Osteoblast (primary cell): Measurements from ENCODE around the gene KNDC1. TPM values are rescaled to one million over a fixed set of nuclear protein-coding genes. Genes with fewer than 3 reads are reported as not detected.
A peak's percentile ranks its signal among the peaks of the same experiment; 100 is the strongest.
"Not testable (repeated sequence)": the region's sequence is repeated elsewhere in the genome, so short reads cannot be mapped to it uniquely, and the experiment has no call there.

ENCODE experiments used
- DNase-seq: peaks from one replicate; pipeline ENCODE4 v3.0.0; 2011; ENCODE audit warnings: low spot score, mixed read lengths; ENCODE audit not compliant: insufficient read length; ENCODE audit errors: missing footprints
- H2AFZ ChIP-seq: 2 replicates; pipeline ENCODE4 v1.6.0; 2011; ENCODE audit warnings: mild to moderate bottlenecking, low read length
- H3K27ac ChIP-seq: 2 replicates; pipeline ENCODE4 v1.5.1; 2011; ENCODE audit warnings: mild to moderate bottlenecking, low read depth, low read length, moderate library complexity
- H3K27me3 ChIP-seq: 2 replicates; pipeline ENCODE4 v1.6.0; 2012; ENCODE audit warnings: mild to moderate bottlenecking, control low read depth, inconsistent platforms, low read length, moderate library complexity; ENCODE audit not compliant: insufficient read depth
- H3K36me3 ChIP-seq: 2 replicates; pipeline ENCODE4 v1.5.1; 2011; ENCODE audit warnings: mild to moderate bottlenecking, low read length, control low read depth, moderate library complexity; ENCODE audit not compliant: insufficient read depth
- H3K4me1 ChIP-seq: 2 replicates; pipeline ENCODE4 v1.5.1; 2011; ENCODE audit warnings: mild to moderate bottlenecking, low read length, control low read depth, moderate library complexity; ENCODE audit not compliant: insufficient read depth
- H3K4me2 ChIP-seq: 2 replicates; pipeline ENCODE4 v1.6.0; 2011; ENCODE audit warnings: mild to moderate bottlenecking, low read length; ENCODE audit not compliant: insufficient read depth
- H3K4me3 ChIP-seq: fragments of 200-600 bp; sonication (generic); 3 replicates; pipeline ENCODE4 v1.5.1; 2012; ENCODE audit warnings: mild to moderate bottlenecking, low read length, inconsistent platforms; ENCODE audit not compliant: insufficient read depth
- H3K79me2 ChIP-seq: 2 replicates; pipeline ENCODE4 v1.6.0; 2012; ENCODE audit warnings: mild to moderate bottlenecking, low read length, control low read depth, inconsistent platforms; ENCODE audit not compliant: insufficient read depth
- H3K9me3 ChIP-seq: 2 replicates; pipeline ENCODE4 v1.5.1; 2011; ENCODE audit warnings: low read depth, low read length, control low read depth
- H4K20me1 ChIP-seq: 2 replicates; pipeline ENCODE4 v1.6.0; 2012; ENCODE audit warnings: mild to moderate bottlenecking, low read length, control low read depth; ENCODE audit not compliant: insufficient read depth
- CTCF ChIP-seq: IDR thresholded peaks from 2 replicates; pipeline ENCODE4 v1.5.1; 2011; ENCODE audit warnings: mild to moderate bottlenecking, low read depth, low read length, moderate library complexity; ENCODE audit errors: extremely low read depth
- total RNA-seq: library from RNA; depleted of rRNA; stranded (reverse); fragments of >200 nt; gene quantifications from 2 replicates; pipeline ENCODE4 v1.2.3, GENCODE V29; 2012

KNDC1 gene
- total RNA-seq, 1 donor = not detected

DNA sequence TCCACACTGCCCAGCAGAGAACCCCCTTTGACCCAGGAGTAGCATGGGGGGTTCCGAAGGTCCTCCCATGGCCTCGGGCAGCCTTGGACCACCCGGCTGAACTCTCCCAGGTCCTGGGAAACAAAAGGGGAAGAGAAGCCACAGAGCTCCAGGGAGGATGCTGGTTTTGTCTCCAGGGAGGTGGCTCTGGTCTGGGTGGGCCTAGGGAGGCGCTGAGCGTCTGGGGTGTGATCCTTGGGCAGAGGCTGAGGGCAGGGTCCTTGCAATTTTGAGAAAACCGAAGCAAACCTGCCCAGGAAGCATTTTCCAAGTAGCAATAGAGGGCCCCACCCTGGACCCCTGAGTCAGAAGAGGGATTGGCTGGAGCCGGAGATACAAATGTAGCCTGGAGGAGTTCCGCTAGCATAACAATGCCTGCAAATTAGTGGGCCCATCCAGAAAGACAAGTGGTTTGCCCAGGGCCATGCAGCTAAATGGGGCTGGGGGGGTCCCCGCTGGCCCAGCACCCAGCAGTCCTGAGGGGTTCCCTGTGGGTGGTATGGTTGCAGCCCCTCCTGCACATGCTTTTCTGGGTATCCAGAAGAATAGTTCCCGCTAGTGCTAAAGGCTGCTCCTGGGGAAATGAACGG, 72.0 kb downstream of the KNDC1 start:
- Histone ChIP-seq H3K4me3 (no peak overlapping the region), H3K4me1 (no peaks in the 10 kb centered on the region), H3K36me3 (no peaks in the 10 kb centered on the region), H3K27me3 (peaks cover 57% of the 10 kb centered on the region), H4K20me1 (no peaks in the 10 kb centered on the region), H3K27ac (no peak overlapping the region), H3K4me2 (no peak overlapping the region), H3K79me2 (no peaks in the 10 kb centered on the region), H3K9me3 (no peaks in the 10 kb centered on the region), H2AFZ (no peak overlapping the region)
- TF ChIP-seq CTCF = no peak
- peak; percentile 90 for DNase-seq

DNA sequence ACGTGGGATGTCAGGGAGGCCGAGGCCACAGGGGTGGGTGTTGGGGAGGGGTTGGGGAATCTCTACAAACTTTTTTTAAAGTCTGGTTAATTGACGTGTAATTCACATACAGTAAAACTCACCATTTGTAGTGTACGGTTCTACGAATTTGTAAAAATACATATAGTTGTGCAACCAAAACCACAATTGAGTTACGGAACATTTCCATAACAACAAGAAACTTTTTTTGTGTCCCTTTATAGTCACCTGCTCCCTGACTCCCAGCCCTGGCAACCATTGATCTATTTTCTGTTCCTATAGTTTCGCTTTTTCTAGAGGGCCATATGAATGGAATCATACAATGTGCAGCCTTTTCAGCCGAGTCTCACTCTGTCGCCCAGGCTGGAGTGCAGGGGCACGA, 74.8 kb downstream of the KNDC1 start:
- H2AFZ ChIP-seq, H3K4me3 ChIP-seq, H3K4me1 ChIP-seq, H4K20me1 ChIP-seq, H3K79me2 ChIP-seq, H3K27ac ChIP-seq, H3K4me2 ChIP-seq, H3K9me3 ChIP-seq, H3K36me3 ChIP-seq, DNase-seq: not testable (repeated sequence)
- peaks cover 60% of the 10 kb centered on the region for H3K27me3 ChIP-seq

GRCh38 chr10:133235265-133235855, 75.3 kb downstream of the KNDC1 start:
- Histone ChIP-seq H4K20me1 (no peaks in the 10 kb centered on the region), H3K4me2 (no peak overlapping the region), H3K4me3 (no peak overlapping the region), H3K27ac (no peak overlapping the region), H3K4me1 (no peaks in the 10 kb centered on the region), H3K9me3 (no peaks in the 10 kb centered on the region), H3K79me2 (no peaks in the 10 kb centered on the region), H3K27me3 (peaks cover 60% of the 10 kb centered on the region), H3K36me3 (no peaks in the 10 kb centered on the region), H2AFZ (no peak overlapping the region)
- no peak for DNase-seq
- TF ChIP-seq CTCF = no peak

- Histone ChIP-seq H3K4me1 (no peaks in the 10 kb centered on the region), H3K9me3 (no peaks in the 10 kb centered on the region), H4K20me1 (no peaks in the 10 kb centered on the region), H3K4me3 (no peak overlapping the region), H3K79me2 (no peaks in the 10 kb centered on the region), H3K27me3 (peaks cover 62% of the 10 kb centered on the region), H3K36me3 (no peaks in the 10 kb centered on the region), H2AFZ (no peak overlapping the region), H3K4me2 (no peak overlapping the region), H3K27ac (no peak overlapping the region)
- TF ChIP-seq CTCF = no peak
- DNase-seq = no peak
These were observed 75.9 kb downstream of the KNDC1 start for GRCh38 chr10:133235932-133236331.
